ENCODE results near the gene EXOC7.

The EXOC7 gene, protein sequence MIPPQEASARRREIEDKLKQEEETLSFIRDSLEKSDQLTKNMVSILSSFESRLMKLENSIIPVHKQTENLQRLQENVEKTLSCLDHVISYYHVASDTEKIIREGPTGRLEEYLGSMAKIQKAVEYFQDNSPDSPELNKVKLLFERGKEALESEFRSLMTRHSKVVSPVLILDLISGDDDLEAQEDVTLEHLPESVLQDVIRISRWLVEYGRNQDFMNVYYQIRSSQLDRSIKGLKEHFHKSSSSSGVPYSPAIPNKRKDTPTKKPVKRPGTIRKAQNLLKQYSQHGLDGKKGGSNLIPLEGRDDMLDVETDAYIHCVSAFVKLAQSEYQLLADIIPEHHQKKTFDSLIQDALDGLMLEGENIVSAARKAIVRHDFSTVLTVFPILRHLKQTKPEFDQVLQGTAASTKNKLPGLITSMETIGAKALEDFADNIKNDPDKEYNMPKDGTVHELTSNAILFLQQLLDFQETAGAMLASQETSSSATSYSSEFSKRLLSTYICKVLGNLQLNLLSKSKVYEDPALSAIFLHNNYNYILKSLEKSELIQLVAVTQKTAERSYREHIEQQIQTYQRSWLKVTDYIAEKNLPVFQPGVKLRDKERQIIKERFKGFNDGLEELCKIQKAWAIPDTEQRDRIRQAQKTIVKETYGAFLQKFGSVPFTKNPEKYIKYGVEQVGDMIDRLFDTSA

DNA sequence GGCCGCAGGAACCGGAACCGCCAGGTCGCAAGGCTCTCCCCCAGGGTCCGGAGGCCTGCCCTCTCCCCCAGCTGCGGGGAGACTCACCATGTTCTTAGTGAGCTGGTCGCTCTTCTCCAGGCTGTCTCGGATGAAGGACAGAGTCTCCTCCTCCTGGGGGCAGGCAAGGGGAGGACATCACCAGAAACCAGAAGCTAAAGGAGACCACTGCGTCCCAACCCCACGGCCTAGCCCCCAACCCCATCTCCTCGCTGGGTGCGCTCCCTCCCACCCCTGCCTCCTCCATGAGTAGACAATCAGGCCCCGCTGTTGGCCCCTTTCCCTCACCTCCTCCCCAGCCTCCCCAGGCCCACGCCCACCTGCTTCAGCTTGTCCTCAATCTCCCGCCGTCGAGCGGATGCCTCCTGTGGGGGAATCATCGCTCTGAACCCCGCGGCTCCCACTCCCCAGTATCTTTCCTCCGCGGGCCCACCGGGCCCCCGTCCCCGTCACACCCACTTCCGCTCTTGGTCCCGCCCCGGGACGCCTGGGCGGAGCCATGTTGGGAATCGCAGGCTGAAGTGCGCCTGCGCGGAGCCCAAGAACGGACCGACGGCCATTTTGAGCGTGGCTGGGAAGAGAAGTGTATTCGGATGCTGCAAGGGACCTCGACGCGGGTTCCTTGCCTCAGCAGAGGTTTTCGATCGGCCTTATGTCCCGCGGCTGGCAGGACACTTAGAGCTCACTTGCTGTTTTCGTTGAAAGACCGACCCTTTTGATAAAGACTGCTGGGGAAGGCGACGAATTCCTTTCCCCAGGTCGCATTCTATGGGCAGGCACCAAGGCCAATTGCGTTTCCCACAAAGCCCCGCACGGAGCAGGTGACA, at the start of gene EXOC7:
Gene EXOC7, minus strand, starts transcription at position 514 of the 866 bp plus-strand sequence. Its CDS starts 95 bp downstream, at position 419.
- TF ChIP-seq, protein P1, sequence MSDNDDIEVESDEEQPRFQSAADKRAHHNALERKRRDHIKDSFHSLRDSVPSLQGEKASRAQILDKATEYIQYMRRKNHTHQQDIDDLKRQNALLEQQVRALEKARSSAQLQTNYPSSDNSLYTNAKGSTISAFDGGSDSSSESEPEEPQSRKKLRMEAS (IDR thresholded peaks at IDR 0.05) = peak; percentile 88
- TF ChIP-seq YY1 (IDR thresholded peaks at IDR 0.05; ENCODE audit: low read depth) = peak; percentile 97
- peak; percentile 89 for TF ChIP-seq TAF1 (IDR thresholded peaks at IDR 0.05; ENCODE audit: low read depth)
- TF ChIP-seq, protein P2, sequence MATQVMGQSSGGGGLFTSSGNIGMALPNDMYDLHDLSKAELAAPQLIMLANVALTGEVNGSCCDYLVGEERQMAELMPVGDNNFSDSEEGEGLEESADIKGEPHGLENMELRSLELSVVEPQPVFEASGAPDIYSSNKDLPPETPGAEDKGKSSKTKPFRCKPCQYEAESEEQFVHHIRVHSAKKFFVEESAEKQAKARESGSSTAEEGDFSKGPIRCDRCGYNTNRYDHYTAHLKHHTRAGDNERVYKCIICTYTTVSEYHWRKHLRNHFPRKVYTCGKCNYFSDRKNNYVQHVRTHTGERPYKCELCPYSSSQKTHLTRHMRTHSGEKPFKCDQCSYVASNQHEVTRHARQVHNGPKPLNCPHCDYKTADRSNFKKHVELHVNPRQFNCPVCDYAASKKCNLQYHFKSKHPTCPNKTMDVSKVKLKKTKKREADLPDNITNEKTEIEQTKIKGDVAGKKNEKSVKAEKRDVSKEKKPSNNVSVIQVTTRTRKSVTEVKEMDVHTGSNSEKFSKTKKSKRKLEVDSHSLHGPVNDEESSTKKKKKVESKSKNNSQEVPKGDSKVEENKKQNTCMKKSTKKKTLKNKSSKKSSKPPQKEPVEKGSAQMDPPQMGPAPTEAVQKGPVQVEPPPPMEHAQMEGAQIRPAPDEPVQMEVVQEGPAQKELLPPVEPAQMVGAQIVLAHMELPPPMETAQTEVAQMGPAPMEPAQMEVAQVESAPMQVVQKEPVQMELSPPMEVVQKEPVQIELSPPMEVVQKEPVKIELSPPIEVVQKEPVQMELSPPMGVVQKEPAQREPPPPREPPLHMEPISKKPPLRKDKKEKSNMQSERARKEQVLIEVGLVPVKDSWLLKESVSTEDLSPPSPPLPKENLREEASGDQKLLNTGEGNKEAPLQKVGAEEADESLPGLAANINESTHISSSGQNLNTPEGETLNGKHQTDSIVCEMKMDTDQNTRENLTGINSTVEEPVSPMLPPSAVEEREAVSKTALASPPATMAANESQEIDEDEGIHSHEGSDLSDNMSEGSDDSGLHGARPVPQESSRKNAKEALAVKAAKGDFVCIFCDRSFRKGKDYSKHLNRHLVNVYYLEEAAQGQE (IDR thresholded peaks at IDR 0.05; ENCODE audit: low read depth) = no peak
- 0 out of 2 replicates have a peak, but pooled peaks have one; percentile 23 for TF ChIP-seq TCF12 (IDR thresholded peaks at IDR 0.05; ENCODE audit: low read depth)
- TF ChIP-seq EGR1 (IDR thresholded peaks at IDR 0.05) = no peak; the same call in 1 of the 2 replicates
- TF ChIP-seq FOXM1 (IDR thresholded peaks at IDR 0.05; ENCODE audit: borderline replicate concordance, low read depth) = no peak

DNA sequence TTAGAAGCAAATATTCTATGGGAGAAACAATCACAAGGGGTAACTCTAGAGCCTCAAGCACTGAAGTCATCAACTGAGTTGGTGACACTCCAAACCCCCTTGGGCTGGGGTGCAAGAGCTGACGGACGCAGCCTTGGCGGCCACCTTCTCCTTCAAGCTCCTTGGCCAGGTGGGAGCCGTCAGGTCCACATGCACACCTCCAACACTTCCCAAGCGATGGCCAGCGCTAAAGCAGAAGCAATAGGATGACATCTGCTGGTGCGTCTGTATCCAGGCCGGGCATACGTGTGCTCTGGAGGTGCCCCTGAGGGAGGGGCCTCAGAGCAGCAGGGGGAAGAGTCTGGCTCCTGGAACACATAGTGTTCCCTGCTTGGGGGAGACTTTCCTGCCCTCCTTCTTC, 49.6 kb upstream of the EXOC7 start:
- no peak for TF ChIP-seq TAF1 (IDR thresholded peaks at IDR 0.05; ENCODE audit: low read depth)
- no peak for TF ChIP-seq CREB1 (IDR thresholded peaks at IDR 0.05; ENCODE audit: low read depth)
- no peak for TF ChIP-seq TEAD4 (IDR thresholded peaks at IDR 0.05)
- TF ChIP-seq, protein P1 (IDR thresholded peaks at IDR 0.05) = no peak
- no peak for TF ChIP-seq NFIC (IDR thresholded peaks at IDR 0.05)
- TF ChIP-seq EGR1 (IDR thresholded peaks at IDR 0.05) = no peak
- no peak for TF ChIP-seq EP300 (IDR thresholded peaks at IDR 0.05; ENCODE audit: borderline replicate concordance)
- TF ChIP-seq ZBTB7A (IDR thresholded peaks at IDR 0.05; ENCODE audit: low read depth) = no peak
- TF ChIP-seq, protein P2 (IDR thresholded peaks at IDR 0.05; ENCODE audit: low read depth) = no peak
- TF ChIP-seq CEBPB (IDR thresholded peaks at IDR 0.05) = no peak
- no peak for TF ChIP-seq YY1 (IDR thresholded peaks at IDR 0.05; ENCODE audit: low read depth)
- TF ChIP-seq, protein P3, sequence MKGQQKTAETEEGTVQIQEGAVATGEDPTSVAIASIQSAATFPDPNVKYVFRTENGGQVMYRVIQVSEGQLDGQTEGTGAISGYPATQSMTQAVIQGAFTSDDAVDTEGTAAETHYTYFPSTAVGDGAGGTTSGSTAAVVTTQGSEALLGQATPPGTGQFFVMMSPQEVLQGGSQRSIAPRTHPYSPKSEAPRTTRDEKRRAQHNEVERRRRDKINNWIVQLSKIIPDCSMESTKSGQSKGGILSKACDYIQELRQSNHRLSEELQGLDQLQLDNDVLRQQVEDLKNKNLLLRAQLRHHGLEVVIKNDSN (IDR thresholded peaks at IDR 0.05) = no peak
- no peak for TF ChIP-seq RAD21 (IDR thresholded peaks at IDR 0.05; ENCODE audit: low read depth)

DNA sequence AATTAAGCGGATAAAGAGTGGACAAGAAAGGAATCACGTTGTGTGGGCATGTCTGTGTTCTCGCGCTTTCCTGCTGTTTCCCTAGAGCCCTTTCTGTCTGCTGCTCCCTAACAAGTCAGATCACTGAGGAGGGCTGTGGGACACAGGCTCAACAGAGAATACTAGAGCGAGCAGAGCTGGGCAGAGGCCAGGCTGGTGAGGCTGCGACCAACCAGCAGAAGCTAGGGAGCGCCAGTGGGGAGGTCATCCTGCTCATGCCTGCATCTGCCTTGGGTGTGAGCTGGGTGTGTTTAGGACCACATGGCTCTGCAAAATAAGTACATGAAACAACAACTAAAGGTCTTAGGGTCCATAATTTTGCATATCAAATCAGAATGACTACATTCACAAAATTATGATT, 49.0 kb upstream of the EXOC7 start:
- TF ChIP-seq, protein P2 (IDR thresholded peaks at IDR 0.05; ENCODE audit: low read depth) = no peak
- TF ChIP-seq, protein P1 (IDR thresholded peaks at IDR 0.05) = no peak
- no peak for TF ChIP-seq TEAD4 (IDR thresholded peaks at IDR 0.05)

DNA sequence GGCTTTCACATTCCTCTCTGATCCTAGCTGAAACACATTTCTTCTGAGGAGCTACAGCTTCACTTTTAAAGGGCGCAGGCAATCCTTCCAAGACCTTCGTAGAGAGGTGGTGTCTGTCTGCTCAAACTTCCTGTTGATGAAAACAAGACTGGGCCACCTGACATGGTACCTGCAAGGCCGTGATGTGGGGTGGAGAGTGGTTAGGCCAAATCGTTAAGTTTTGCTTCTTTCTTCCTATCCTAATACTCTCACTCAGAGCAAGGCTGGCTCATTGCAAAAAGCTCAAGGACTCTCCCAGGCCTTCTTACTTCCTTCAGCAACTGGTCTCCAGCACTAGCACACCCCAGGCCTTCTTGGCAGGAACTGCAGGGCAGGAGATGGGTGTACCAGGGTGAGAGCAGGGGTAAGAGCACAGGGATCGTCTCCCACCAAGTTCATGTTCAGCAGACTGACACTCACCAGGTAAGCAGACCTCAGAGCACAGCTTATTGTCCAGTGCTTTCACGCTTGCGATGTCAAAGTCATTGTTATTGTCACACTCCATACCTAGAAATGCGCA, 48.4 kb upstream of the EXOC7 start:
- TF ChIP-seq ZBTB7A (IDR thresholded peaks at IDR 0.05; ENCODE audit: low read depth) (no peak), TCF12 (IDR thresholded peaks at IDR 0.05; ENCODE audit: low read depth) (no peak), CEBPB (IDR thresholded peaks at IDR 0.05) (no peak), NFIC (IDR thresholded peaks at IDR 0.05) (no peak), CREB1 (IDR thresholded peaks at IDR 0.05; ENCODE audit: low read depth) (no peak), EGR1 (IDR thresholded peaks at IDR 0.05) (no peak), TAF1 (IDR thresholded peaks at IDR 0.05; ENCODE audit: low read depth) (no peak), RAD21 (IDR thresholded peaks at IDR 0.05; ENCODE audit: low read depth) (no peak), TEAD4 (IDR thresholded peaks at IDR 0.05) (no peak), EP300 (IDR thresholded peaks at IDR 0.05; ENCODE audit: borderline replicate concordance) (no peak), YY1 (IDR thresholded peaks at IDR 0.05; ENCODE audit: low read depth) (no peak), FOXM1 (IDR thresholded peaks at IDR 0.05; ENCODE audit: borderline replicate concordance, low read depth) (no peak)
- TF ChIP-seq, protein P3 (IDR thresholded peaks at IDR 0.05) = no peak
- TF ChIP-seq, protein P1 (IDR thresholded peaks at IDR 0.05) = no peak
- TF ChIP-seq, protein P2 (IDR thresholded peaks at IDR 0.05; ENCODE audit: low read depth) = no peak

Measured in Ishikawa (cell line).